NB4 (cell line): ENCODE measurements around the gene ALDOA.

ENCODE experiments used
- TF ChIP-seq, protein P1 (sequence below): IDR thresholded peaks from 2 replicates; pipeline ENCODE4 v1.6.1; 2011; ENCODE audit warnings: low read depth, low read length
- TF ChIP-seq, protein P2 (sequence below): IDR thresholded peaks from one replicate; pipeline ENCODE4 v1.5.1; 2012; ENCODE audit warnings: low read depth, low read length

DNA sequence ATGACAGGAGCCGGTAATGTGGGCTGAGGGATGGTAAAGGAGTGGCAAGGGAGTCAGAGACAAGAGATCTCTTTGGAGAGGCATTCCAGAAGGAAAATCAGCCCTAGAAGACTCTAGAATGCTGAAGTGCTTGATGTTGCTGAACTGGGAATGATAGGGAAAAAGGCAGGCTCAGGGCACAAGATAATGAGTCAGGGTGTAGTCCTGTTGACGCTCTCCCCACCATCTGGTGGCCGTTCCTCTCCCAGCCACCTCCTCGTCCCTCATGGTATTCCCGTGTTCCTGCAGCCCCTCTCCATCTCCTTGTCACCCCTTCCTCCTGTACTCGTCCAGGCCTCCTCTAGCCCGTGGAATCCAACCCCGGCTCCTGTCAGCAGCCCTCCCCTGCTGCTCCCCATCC lies 11.1 kb upstream of the ALDOA start:
- TF ChIP-seq, protein P1, sequence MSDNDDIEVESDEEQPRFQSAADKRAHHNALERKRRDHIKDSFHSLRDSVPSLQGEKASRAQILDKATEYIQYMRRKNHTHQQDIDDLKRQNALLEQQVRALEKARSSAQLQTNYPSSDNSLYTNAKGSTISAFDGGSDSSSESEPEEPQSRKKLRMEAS = no peak
- TF ChIP-seq, protein P2, sequence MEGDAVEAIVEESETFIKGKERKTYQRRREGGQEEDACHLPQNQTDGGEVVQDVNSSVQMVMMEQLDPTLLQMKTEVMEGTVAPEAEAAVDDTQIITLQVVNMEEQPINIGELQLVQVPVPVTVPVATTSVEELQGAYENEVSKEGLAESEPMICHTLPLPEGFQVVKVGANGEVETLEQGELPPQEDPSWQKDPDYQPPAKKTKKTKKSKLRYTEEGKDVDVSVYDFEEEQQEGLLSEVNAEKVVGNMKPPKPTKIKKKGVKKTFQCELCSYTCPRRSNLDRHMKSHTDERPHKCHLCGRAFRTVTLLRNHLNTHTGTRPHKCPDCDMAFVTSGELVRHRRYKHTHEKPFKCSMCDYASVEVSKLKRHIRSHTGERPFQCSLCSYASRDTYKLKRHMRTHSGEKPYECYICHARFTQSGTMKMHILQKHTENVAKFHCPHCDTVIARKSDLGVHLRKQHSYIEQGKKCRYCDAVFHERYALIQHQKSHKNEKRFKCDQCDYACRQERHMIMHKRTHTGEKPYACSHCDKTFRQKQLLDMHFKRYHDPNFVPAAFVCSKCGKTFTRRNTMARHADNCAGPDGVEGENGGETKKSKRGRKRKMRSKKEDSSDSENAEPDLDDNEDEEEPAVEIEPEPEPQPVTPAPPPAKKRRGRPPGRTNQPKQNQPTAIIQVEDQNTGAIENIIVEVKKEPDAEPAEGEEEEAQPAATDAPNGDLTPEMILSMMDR = no peak
